NOMO-1 (cell line): ENCODE data around the gene PLCH2.

Source experiments
- DNase-seq, 2 experiments: peaks; one replicate each; lab custom pipeline; 2025; ENCODE audit not compliant: unreplicated experiment in 2 of 2; lab: John Stamatoyannopoulos, UW

PLCH2 gene

GRCh38 chr1:2508180-2508579, 32.1 kb downstream of the PLCH2 start:
- DNase-seq = no peak

DNA sequence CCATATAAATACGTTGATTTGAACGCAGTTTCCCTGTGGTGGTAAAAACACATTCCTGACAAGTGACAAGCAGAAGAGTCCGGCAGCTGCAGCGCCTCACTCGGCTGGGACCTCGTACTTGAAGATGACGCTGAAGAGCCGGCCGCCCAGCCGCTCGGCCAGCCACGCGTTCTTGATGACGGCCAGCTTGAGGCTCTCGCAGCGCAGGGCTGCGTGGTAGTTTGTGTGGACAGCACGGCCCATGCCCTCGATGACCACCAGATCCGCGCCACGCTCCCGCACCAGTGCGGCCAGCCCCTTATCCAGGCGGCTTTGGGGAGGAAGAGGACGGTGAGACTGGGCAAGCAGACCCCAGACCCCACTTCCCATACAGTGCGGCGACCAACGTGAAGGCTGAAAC, 32.7 kb downstream of the PLCH2 start:
- no peak for DNase-seq

DNA sequence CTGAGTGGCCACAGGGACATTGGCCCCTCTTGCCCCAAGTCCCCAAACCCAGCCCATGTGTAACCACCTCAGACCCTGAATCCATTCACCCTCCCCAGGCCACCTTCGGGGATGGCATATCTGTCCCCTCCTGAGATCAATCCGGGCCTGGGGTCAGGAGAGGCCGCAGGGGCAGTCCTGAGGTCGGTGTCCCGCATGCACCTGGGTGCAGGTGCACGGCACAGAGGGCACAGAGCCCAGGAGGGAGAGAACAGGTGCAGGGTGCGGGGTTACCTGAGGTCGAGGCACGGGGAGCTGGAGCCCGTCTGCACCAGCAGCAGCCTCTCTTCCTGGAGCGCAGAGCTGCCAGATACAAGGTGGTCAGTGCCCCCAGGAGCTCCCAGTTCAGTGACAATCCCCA, 33.5 kb downstream of the PLCH2 start:
- DNase-seq = no peak

DNA sequence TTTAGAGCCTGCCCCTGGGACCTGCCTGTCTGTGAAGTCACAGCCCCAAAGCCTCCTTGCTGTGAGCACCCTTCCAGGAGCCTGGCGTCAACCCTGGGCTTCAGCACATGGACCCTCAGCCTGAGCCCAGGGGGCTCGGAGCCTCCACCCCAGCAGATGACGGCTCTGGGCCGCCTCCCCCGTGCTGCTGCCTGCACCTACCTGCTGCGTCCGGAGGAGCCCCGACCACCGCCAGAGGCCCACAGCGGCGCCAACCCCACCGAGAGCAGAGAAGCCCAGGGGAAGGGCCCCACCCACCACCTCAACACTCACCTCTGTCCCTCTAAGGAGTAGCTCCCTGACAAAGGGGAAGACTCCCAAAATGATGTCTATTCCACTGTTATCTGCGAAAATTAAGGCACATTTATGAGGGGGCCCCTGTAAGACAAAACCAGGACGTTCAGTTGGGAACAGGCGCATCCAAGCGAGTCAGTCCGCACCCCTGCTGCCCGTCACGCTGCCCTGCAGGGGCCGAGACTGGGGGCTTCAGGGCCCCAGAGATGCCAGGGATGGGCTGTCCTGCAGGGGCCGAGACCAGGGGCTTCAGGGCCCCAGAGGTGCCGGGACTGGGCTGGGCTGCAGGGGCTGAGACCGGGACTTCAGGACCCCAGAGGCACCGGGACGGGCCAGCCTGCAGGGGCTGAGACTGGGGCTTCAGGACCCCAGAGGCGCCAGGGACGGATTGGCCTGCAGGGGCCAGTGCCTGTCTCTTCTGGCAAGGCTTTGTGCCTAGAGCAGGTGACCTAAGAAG, 34.5 kb downstream of the PLCH2 start:
- DNase-seq = no peak

DNA sequence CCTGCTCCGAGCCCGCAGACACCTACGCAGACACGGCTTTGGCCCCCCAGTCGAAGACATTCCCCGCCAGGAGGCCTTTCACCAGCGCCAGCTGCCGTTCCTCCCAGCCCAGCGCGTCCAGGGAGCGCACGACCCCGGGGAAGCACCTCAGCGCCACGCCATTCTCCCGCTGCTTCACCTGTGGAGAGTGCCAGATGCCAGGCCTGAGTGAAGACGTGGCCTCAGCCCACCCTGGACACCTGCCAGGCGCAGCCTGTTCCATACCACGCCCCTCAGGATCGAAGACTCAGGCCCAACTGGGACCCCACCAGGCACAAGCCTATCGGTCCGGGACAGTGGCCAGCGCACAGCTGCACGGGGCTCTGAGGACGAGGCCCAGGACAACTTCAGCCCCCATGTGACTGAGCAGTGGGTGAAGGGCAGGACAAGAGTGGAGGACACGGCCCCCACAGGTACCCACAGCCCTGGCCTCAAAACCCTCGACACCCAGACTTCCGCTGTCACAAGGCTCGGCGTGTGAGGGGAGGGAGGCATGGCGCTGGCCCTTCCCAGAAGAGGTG, 36.9 kb downstream of the PLCH2 start:
- DNase-seq = no peak

DNA sequence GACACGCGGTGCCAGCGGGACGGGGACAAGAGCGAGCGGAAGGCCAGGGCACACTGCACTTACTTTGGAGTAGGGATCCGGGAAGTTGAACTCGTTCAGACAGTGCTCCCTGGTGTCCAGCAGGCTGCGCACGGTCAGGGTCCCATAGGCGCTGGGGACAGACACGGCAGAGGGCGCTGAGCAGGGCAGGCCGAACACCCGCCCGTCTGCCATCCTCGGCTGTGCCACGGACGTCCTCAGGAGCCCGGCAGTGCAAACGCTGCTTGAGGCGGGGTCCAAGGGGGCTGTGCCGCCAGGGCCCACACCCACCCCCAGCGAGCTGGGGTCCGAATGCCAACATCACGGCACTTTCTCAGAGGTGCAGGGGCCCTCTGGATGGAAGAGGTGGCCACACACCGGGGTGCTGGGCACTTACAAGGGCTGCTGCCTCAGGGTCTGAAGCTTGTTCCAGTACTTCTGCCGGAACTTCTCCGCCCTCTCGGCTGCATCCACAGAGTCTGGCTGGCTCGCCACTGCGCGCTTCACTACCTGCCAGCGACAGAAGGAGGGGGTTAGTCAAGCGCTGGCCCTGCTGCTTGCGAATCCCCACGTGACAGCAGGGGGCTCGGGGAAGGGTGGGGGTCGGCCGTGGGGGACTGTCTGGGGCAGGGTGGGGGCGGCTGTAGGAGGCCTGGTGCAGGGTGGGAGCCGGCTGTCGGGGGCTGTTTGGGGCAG, 38.0 kb downstream of the PLCH2 start:
- DNase-seq = no peak

- DNase-seq = no peak
These were observed 39.0 kb downstream of the PLCH2 start for GRCh38 chr1:2514863-2515762.

- no peak for DNase-seq
These were observed 39.6 kb downstream of the PLCH2 start for GRCh38 chr1:2515763-2516080.

GRCh38 chr1:2516124-2516523, 40.0 kb downstream of the PLCH2 start:
- no peak for DNase-seq

- DNase-seq = no peak
These were observed 40.9 kb downstream of the PLCH2 start for GRCh38 chr1:2516946-2517345.

GRCh38 chr1:2517966-2518365, 41.9 kb downstream of the PLCH2 start:
- no peak for DNase-seq

GRCh38 chr1:2518528-2518927, 42.4 kb downstream of the PLCH2 start:
- DNase-seq = no peak

GRCh38 chr1:2519029-2519685, 43.1 kb downstream of the PLCH2 start:
- no peak for DNase-seq

- DNase-seq = no peak
These were observed 43.6 kb downstream of the PLCH2 start for GRCh38 chr1:2519729-2520128.

- DNase-seq = no peak
These were observed 44.1 kb downstream of the PLCH2 start for GRCh38 chr1:2520206-2520605.

- DNase-seq = no peak
These were observed 44.7 kb downstream of the PLCH2 start for GRCh38 chr1:2520806-2521205.

GRCh38 chr1:2522230-2522629, 46.1 kb downstream of the PLCH2 start:
- no peak for DNase-seq

DNA sequence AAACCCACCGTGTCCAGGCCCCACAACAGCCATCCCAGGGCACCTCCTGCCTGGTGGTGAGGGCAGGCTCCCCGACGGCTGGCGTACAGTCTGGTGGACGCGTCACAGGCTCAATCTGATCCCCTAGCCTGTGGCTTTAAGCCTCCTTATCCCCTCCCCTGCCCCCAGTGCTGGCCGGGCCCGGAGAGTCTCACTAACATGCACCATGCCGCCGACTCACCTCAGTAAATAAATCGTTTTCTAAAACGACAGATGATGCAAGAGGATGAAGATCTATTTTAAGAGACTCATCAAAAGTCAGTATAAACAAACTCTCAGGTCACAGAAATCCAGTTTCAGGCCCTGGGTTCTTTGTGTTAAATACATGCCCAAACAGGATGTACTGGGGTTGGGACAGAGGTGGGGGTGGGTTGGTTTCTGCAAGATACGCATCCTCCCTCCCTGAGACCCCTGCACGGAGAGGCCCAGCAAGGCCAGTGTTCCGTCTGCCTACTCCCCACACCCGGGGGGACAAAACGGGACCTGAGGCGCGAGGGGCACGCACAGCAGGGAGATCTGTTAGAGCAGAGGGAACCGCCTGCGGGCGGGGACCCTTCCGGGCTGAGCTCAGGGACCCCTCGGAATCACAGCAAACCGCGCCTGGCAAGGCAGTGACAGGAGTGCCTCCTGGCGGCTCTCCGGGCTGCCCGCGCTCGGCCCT, 47.3 kb downstream of the PLCH2 start:
- DNase-seq = no peak

DNA sequence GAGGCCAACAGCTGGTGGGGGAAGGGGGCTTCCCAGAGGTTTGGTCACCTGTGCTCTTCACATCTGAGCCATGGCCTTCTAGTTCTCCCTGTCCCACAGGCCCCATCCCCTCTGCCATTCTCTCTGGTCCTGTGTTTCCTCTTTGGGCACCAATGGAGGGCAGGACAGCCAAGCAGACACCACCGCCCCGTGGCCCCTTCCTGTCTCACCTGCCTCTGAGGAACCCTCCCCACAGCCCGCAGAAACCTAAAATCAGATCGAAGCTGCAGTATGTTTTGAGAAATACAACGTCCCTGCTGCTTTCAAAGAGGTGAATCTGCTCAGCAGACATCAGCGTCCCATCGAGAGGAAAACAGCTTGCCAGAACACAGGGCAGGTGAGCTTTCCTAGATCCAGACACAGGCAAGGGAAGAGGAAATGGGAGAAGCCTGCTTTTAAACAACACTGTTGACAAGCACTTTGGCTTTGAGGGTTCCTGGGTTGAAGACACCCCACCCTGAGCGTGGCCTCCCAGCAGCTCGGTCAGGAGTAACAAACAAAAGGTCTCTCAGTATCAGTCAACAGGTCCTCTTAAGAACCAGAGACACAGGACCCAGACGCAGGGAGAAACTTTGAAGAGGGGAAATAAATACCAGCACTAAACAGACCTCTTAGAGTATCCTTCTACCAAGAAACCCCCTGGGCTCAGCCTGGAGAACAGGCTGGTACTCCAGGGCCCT, 48.0 kb downstream of the PLCH2 start:
- no peak for DNase-seq

DNA sequence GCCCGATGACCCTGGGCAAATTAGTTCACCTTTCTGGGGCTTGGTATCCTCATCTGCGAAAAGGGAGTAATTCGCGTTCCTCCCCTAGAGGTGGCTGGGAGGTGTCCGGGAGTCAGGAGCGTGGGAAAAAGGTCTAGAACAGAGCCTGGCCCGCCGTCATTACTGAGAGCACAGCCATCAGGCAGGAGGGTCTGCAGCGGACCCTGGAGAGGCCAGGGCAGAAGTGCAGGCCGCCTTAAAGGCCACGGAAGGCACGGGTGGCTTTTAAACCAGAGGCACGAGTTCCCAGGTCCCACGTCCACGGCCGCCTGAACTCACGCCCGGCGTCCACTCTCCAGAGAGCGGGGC, 49.5 kb downstream of the PLCH2 start:
- DNase-seq = no peak
